GM12878 (cell line): ENCODE data around the gene WWP2. TPM values are rescaled to one million over a fixed set of nuclear protein-coding genes. Genes with fewer than 3 reads are reported as not detected.
A peak's percentile ranks its signal among the peaks of the same experiment; 100 is the strongest.

Experiments used
- ATAC-seq: fragments of 200-7000 bp; cut with Tn5 transposase; 3 replicates; pipeline ENCODE4 v1.9.1; 2020; ENCODE audit warnings: mild to moderate bottlenecking, moderate library complexity
- BruUV-seq: library from RNA; stranded (reverse); fragments of 400-500 nt; replicated peaks from 2 replicates; lab custom pipeline; 2021; lab: Mats Ljungman, UMichigan
- CTCF ChIA-PET: fragments of 300-600 bp; sonication (Branson Sonifier 250); formaldehyde crosslinking; extraction: SDS; loops from one replicate; lab custom pipeline; 2021; ENCODE audit warnings: inconsistent platforms; lab: Yijun Ruan, JAX
- POLR2A ChIA-PET: fragments of 350-600 bp; formaldehyde crosslinking; extraction: SDS; loops from one replicate; lab custom pipeline; 2021; ENCODE audit warnings: inconsistent platforms; lab: Charles Lee
- RAD21 ChIA-PET: fragments of 300-600 bp; sonication (Branson Sonifier 250); formaldehyde crosslinking; loops from one replicate; lab custom pipeline; 2023; ENCODE audit warnings: antibody characterized with exemption; ENCODE audit not compliant: unreplicated experiment; lab: Charles Lee
- SMC1A ChIA-PET: fragments of 300-600 bp; sonication (Branson Sonifier 250); formaldehyde crosslinking; loops from one replicate; lab custom pipeline; 2023; ENCODE audit not compliant: unreplicated experiment, uncharacterized antibody; lab: Charles Lee
- DNase-seq: peaks from one replicate; pipeline ENCODE4 v3.0.0-alpha.2; 2011; ENCODE audit warnings: low read depth, low spot score
- FAIRE-seq: peaks from 3 replicates; lab custom pipeline; 2011; peaks lifted over from hg19 to GRCh38; lab: Jason Lieb, UNC
- H2AFZ ChIP-seq: 2 replicates; pipeline ENCODE4 v1.6.0; 2011; ENCODE audit warnings: low read depth, low read length, control low read depth; ENCODE audit not compliant: control insufficient read depth
- H3K27ac ChIP-seq: 2 replicates; pipeline ENCODE4 v1.5.1; 2011; ENCODE audit warnings: control low read depth; ENCODE audit not compliant: control insufficient read depth, insufficient read depth
- H3K27me3 ChIP-seq, 2 experiments: replicated peaks in 1 of 2; 2 replicates each; pipeline versions ENCODE4 v1.6.0 to v1.6.1; 2011; ENCODE audit warnings: low read length in 1 of 2; ENCODE audit not compliant: control insufficient read depth in 2 of 2, insufficient read depth in 2 of 2
- H3K36me3 ChIP-seq, 2 experiments: 2 replicates each; pipeline ENCODE4 v1.5.1; 2011; ENCODE audit warnings: low read length in 1 of 2; ENCODE audit not compliant: control insufficient read depth in 2 of 2, insufficient read depth in 2 of 2
- H3K4me1 ChIP-seq: 2 replicates; pipeline ENCODE4 v1.6.1; 2011; ENCODE audit warnings: mild to moderate bottlenecking, low read length, moderate library complexity, mixed read lengths; ENCODE audit not compliant: control insufficient read depth, insufficient read depth
- H3K4me2 ChIP-seq: 2 replicates; pipeline ENCODE4 v1.6.0; 2011; ENCODE audit warnings: control low read depth; ENCODE audit not compliant: control insufficient read depth, insufficient read depth
- H3K4me3 ChIP-seq: fragments of 200-600 bp; sonication (generic); 2 replicates; pipeline ENCODE4 v1.5.1; 2016
- H3K79me2 ChIP-seq: 2 replicates; pipeline ENCODE4 v1.6.0; 2011; ENCODE audit warnings: low read length; ENCODE audit not compliant: control insufficient read depth, insufficient read depth
- H3K9ac ChIP-seq: 2 replicates; pipeline ENCODE4 v1.8.0; 2011; ENCODE audit warnings: low read length, control low read depth, mixed read lengths; ENCODE audit not compliant: control insufficient read depth, insufficient read depth
- H3K9me3 ChIP-seq: replicated peaks from 3 replicates; pipeline ENCODE4 v1.5.1; 2011; ENCODE audit warnings: mild to moderate bottlenecking, low read length; ENCODE audit not compliant: control insufficient read depth, insufficient read depth
- H4K20me1 ChIP-seq: 2 replicates; pipeline ENCODE4 v1.6.0; 2011; ENCODE audit not compliant: control insufficient read depth, insufficient read depth
- CBFB ChIP-seq: IDR thresholded peaks from 2 replicates; pipeline ENCODE4 v1.6.1; 2016; ENCODE audit warnings: antibody characterized with exemption, low read depth
- CTCF ChIP-seq, 3 experiments: IDR thresholded peaks in 2 of 3; conservative IDR thresholded peaks in 1 of 3; 2 replicates each; pipeline ENCODE4 v1.5.1; 2011; ENCODE audit warnings: low read depth in 3 of 3, low read length in 3 of 3, mild to moderate bottlenecking in 3 of 3, control low read depth in 2 of 3, moderate library complexity in 2 of 3, inconsistent platforms in 1 of 3, mixed read lengths in 1 of 3; ENCODE audit not compliant: control insufficient read depth in 2 of 3, insufficient read depth in 1 of 3; ENCODE audit errors: extremely low read depth in 1 of 3
- CUX1 ChIP-seq: IDR thresholded peaks from 2 replicates; pipeline ENCODE4 v1.6.1; 2012; ENCODE audit warnings: improper control_type of control experiment, low read depth, low read length; ENCODE audit not compliant: insufficient replicate concordance
- E2F4 ChIP-seq: IDR thresholded peaks from 2 replicates; pipeline ENCODE4 v1.6.1; 2012; ENCODE audit warnings: low read depth, low read length, improper control_type of control experiment
- FOXM1 ChIP-seq: IDR thresholded peaks from 2 replicates; pipeline ENCODE4 v1.6.1; 2012; ENCODE audit warnings: low read depth, mild to moderate bottlenecking, inconsistent platforms, low read length, moderate library complexity
- HDAC2 ChIP-seq: fragments of 200-600 bp; sonication (generic); IDR thresholded peaks from 2 replicates; pipeline ENCODE4 v1.6.1; 2017
- MEF2B ChIP-seq: fragments of 450-650 bp; IDR thresholded peaks from 2 replicates; pipeline ENCODE4 v1.6.1; 2018; ENCODE audit warnings: mild to moderate bottlenecking, moderate library complexity; ENCODE audit not compliant: partially characterized antibody, poor library complexity, severe bottlenecking
- MXI1 ChIP-seq: fragments of 150-350 bp; IDR thresholded peaks from 2 replicates; pipeline ENCODE4 v1.6.1; 2011; ENCODE audit warnings: low read depth, mild to moderate bottlenecking, inconsistent platforms, low read length, improper control_type of control experiment
- NR2F1 ChIP-seq: fragments of 450-650 bp; conservative IDR thresholded peaks from 2 replicates; pipeline ENCODE4 v1.6.1; 2017; ENCODE audit warnings: mild to moderate bottlenecking
- PAX5 ChIP-seq: IDR thresholded peaks from 2 replicates; pipeline ENCODE4 v1.6.1; 2011; ENCODE audit warnings: low read depth, low read length, borderline replicate concordance
- RCOR1 ChIP-seq: conservative IDR thresholded peaks from 2 replicates; pipeline ENCODE4 v1.6.1; 2012; ENCODE audit warnings: low read depth, low read length, improper control_type of control experiment
- SKIL ChIP-seq: fragments of 450-650 bp; IDR thresholded peaks from 2 replicates; pipeline ENCODE4 v1.6.1; 2017; ENCODE audit warnings: mild to moderate bottlenecking, low read depth, inconsistent platforms; ENCODE audit not compliant: poor library complexity, severe bottlenecking
- SMAD5 ChIP-seq: IDR thresholded peaks from 2 replicates; pipeline ENCODE4 v1.6.1; 2016; ENCODE audit warnings: antibody characterized with exemption, low read depth
- ZSCAN29 ChIP-seq: fragments of 450-650 bp; IDR thresholded peaks from 2 replicates; pipeline ENCODE4 v1.6.1; 2017; ENCODE audit warnings: mild to moderate bottlenecking, moderate library complexity
- WGBS: methylation state at CpG from one replicate; pipeline ENCODE4 v1.1.6; 2016; ENCODE audit warnings: low lambda C conversion rate; ENCODE audit not compliant: insufficient replicate concordance, insufficient coverage; ENCODE audit errors: missing lambda C conversion rate; 5-methylcytosine and 5-hydroxymethylcytosine counted together
- in situ Hi-C: fragments of 300-500 bp; cut with MboI; formaldehyde crosslinking; loops from 9 replicates; pipeline ENCODE4 v1.14.3; 2018; ENCODE audit warnings: mixed read lengths
- intact Hi-C: fragments of 100-400 bp; cut with micrococcal nuclease; formaldehyde crosslinking; loops from one replicate; pipeline ENCODE4 v1.14.2; 2022; ENCODE audit not compliant: unreplicated experiment
- polyA plus RNA-seq, 11 experiments: library from polyadenylated mRNA; depleted of rRNA in 4 of 11; unstranded in 6 of 11; stranded (reverse) in 5 of 11; fragments of >200 nt; fragmentation: Nextera tagmentation in 4 of 11; fragmentation: Illumina TruSeq in 1 of 11; extraction: Ambion mirVana in 4 of 11; extraction: Trizol in 1 of 11; gene quantifications; 1 replicate in 1 of 11; 2 replicates in 10 of 11; pipeline versions ENCODE4 v1.2.1 to v1.2.3, GENCODE V29; 2011 to 2016; ENCODE audit warnings: inconsistent platforms in 2 of 11, missing spikeins in 2 of 11, low read depth in 1 of 11
- total RNA-seq, 4 experiments: library from RNA; depleted of rRNA in 3 of 4; stranded (reverse); fragments of >200 nt in 3 of 4; fragmentation: Illumina TruSeq in 1 of 4; extraction: Trizol in 1 of 4; gene quantifications; 2 replicates each; pipeline versions ENCODE4 v1.2.1 to v1.2.3, GENCODE V29; 2013 to 2021

WWP2 gene
- total and polyA plus RNA-seq, 10 of the 15 experiments (the other 5 are each of a cell fraction or from before 2014, with no cell fraction given), result 2.8 to 47.0 (median 23.8) TPM

- Histone ChIP-seq H3K4me3 (peak overlapping the region; percentile 89; the same call in 1 of the 2 replicates), H3K4me1 (peaks cover 6% of the 10 kb centered on the region; the same call in 1 of the 2 replicates), H4K20me1 (no peaks in the 10 kb centered on the region), H3K79me2 (peaks cover 23% of the 10 kb centered on the region), H3K27me3 (no peaks in the 10 kb centered on the region), H3K4me2 (peak overlapping the region; percentile 87), H3K27ac (no peak overlapping the region), H3K36me3 (no peaks in the 10 kb centered on the region), H2AFZ (no peak overlapping the region), H3K9ac (peak overlapping the region; percentile 91; the same call in 1 of the 2 replicates), H3K9me3 (no peaks in the 10 kb centered on the region)
- intact Hi-C loops, result no loop called here
- BruUV-seq, result no TSS peak
- ChIA-PET SMC1A (interaction anchor here (1.0 to 2.8 kb wide), 7 partner anchors 9 to 380 kb away, joined by 3 to 16 read pairs (median 3); partner anchors contain the start of genes NOB1 and NQO1), RAD21 (interaction anchor here (1.1 to 3.0 kb wide), 6 partner anchors 9 to 368 kb away, joined by 3 to 16 read pairs (median 6); partner anchors contain the start of gene NOB1), CTCF (interaction anchor here (0.9 to 2.1 kb wide), 4 partner anchors 9 to 489 kb away, joined by 3 to 13 read pairs (median 9); partner anchors contain the start of genes EXOSC6 and NOB1), POLR2A (interaction anchor here (1.0 to 2.4 kb wide), 3 partner anchors 8 to 616 kb away, joined by 3 to 12 read pairs (median 11); partner anchors contain the start of gene NOB1)
- in situ Hi-C loops, result no loop called here
- DNase-seq (no peak), FAIRE-seq (no peak), ATAC-seq (no peak)
- WGBS, result 87% methylated on average over 5 of the region's 5 CpGs
- TF ChIP-seq CTCF (IDR thresholded peaks at IDR 0.05 in 2 of 3, conservative IDR thresholded peaks at IDR 0.05 in 1 of 3; ENCODE audit: control insufficient read depth in 2 of 3, extremely low read depth in 1 of 3, insufficient read depth in 1 of 3, low read depth in 3 of 3, low read length in 3 of 3) (no peak), FOXM1 (no peak), SKIL (no peak), E2F4 (no peak), HDAC2 (no peak), NR2F1 (no peak), ZSCAN29 (no peak), MXI1 (no peak), SMAD5 (no peak), CBFB (no peak), RCOR1 (no peak), MEF2B (no peak), CUX1 (no peak), PAX5 (no peak)
These were observed 1.4 kb downstream of the WWP2 start for GRCh38 chr16:69763599-69763942.
